Measurements from ENCODE around the gene IFI35.
"Not testable (repeated sequence)": the region's sequence is repeated elsewhere in the genome, so short reads cannot be mapped to it uniquely, and the experiment has no call there.

IFI35 gene

DNA sequence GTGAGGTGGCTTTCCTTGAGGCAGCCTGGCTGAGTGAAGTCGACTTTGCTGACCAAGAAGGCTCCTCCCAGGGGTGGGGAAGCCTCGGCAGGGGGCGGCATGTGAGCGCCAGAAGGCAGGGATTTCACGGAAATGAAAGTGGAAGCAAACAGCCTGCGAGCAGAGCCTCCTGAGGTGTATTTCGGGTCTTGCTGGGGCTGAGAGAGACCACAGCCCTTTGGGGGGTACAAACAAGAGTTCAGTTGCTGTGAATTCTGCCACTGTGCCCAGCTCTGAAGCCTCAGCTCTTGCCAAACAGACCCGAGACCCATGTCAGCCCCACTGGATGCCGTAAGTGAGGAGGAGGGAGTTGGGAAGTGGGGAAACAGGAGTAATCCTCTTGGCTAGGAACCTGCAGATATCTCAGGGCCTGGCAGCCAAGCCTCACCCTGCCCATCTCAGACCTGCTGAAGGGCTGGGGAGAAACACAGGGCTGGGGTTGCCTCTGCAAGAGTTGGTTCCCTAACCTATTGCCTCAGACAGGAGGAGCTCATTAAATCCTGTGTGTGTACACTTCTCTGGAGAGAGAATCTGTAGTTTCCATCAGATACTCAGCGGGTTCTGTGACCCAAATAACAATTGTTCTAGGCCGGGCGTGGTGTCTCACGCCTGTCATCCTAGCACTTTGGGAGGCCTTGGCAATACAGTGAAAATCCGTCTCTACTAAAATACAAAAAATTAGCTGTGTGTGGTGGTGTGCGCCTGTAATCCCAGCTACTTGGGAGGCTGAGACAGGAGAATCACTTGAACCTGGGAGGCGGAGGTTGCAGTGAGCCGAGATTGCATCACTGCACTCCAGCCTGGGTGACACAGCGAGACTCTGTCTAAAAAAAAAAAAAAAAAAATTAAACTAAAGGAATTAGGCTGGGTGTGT is at the start of gene IFI35:
Gene IFI35 (plus strand): TSS at position 146 of the 913 bp plus-strand sequence. CDS start 164 bp downstream, at position 310.
- TF ChIP-seq, protein P1, sequence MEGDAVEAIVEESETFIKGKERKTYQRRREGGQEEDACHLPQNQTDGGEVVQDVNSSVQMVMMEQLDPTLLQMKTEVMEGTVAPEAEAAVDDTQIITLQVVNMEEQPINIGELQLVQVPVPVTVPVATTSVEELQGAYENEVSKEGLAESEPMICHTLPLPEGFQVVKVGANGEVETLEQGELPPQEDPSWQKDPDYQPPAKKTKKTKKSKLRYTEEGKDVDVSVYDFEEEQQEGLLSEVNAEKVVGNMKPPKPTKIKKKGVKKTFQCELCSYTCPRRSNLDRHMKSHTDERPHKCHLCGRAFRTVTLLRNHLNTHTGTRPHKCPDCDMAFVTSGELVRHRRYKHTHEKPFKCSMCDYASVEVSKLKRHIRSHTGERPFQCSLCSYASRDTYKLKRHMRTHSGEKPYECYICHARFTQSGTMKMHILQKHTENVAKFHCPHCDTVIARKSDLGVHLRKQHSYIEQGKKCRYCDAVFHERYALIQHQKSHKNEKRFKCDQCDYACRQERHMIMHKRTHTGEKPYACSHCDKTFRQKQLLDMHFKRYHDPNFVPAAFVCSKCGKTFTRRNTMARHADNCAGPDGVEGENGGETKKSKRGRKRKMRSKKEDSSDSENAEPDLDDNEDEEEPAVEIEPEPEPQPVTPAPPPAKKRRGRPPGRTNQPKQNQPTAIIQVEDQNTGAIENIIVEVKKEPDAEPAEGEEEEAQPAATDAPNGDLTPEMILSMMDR (IDR thresholded peaks at IDR 0.05; ENCODE audit: low read depth, low read length, missing control alignments), result no peak
- H3K4me3 ChIP-seq (ENCODE audit: low read depth, low read length), result peak within 1 kb of the TSS; percentile 73
- in situ Hi-C loops (cut with HindIII; ENCODE audit: low sequenced_read_pairs), result no loop called here
- DNase-seq (ENCODE audit: low read depth), result peak; percentile 62

DNA sequence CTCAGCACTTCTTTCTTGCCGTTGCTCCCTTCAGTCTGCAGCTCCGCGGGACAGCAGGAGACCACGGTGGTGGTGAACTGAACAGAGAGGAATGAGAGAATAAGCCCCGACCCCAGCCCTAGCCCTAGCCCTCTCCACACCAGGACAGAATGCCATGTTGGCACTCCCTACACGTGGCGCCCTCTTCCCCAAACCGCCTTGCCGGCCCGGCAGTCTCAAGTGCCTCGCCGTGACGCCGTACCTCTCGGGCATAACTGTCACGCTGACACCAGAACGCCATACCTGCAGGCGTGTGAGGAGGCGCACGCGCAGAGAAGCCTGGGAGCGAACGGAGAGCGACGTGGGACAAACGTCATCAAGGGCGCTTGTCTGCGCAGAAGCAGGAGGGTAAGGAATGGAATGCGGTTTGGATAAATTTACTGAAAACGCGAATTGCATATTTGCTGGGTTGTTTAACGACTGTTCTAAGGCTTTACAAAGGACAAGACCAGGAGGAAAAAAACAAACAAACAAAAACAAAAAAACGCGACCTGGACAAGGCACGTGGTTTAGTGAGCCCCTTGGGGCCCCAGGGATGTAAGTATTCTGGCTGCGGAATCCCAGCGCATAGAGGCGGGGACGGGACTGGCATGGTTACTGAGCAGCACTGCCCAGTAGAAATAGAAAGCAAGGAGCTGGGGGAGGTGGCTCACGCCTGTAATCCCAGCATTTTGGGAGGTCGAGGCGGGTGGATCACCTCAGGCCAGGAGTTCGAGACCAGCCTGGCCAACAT is 42.2 kb upstream of the IFI35 start, which contains the start of gene AARSD1:
Gene AARSD1 (minus strand): TSS at position 294 of the 772 bp plus-strand sequence. CDS start 14 bp downstream, at position 280.
- DNase-seq (ENCODE audit: low read depth), result peak; percentile 90
- H3K4me3 ChIP-seq (ENCODE audit: low read depth, low read length), result peak within 1 kb of the TSS; percentile 77
- in situ Hi-C loops (cut with HindIII; ENCODE audit: low sequenced_read_pairs), result no loop called here
- TF ChIP-seq, protein P1 (IDR thresholded peaks at IDR 0.05; ENCODE audit: low read depth, low read length, missing control alignments), result no peak

GRCh38 chr17:42967925-42968324 is 38.7 kb upstream of the IFI35 start:
- TF ChIP-seq, protein P1 (IDR thresholded peaks at IDR 0.05; ENCODE audit: low read depth, low read length, missing control alignments), result no peak
- no peak overlapping the region for H3K4me3 ChIP-seq (ENCODE audit: low read depth, low read length)
- DNase-seq (ENCODE audit: low read depth), result no peak
- in situ Hi-C loops (cut with HindIII; ENCODE audit: low sequenced_read_pairs), result no loop called here

GRCh38 chr17:42969001-42969581 is 37.5 kb upstream of the IFI35 start:
- TF ChIP-seq, protein P1 (IDR thresholded peaks at IDR 0.05; ENCODE audit: low read depth, low read length, missing control alignments), result no peak
- in situ Hi-C loops (cut with HindIII; ENCODE audit: low sequenced_read_pairs), result no loop called here
- no peak for DNase-seq (ENCODE audit: low read depth)
- no peak overlapping the region for H3K4me3 ChIP-seq (ENCODE audit: low read depth, low read length)

GRCh38 chr17:42971589-42971988 is 35.0 kb upstream of the IFI35 start:
- TF ChIP-seq, protein P1 (IDR thresholded peaks at IDR 0.05; ENCODE audit: low read depth, low read length, missing control alignments), result no peak
- in situ Hi-C loops (cut with HindIII; ENCODE audit: low sequenced_read_pairs), result no loop called here
- DNase-seq (ENCODE audit: low read depth), result no peak
- H3K4me3 ChIP-seq (ENCODE audit: low read depth, low read length), result no peak overlapping the region

- H3K4me3 ChIP-seq (ENCODE audit: low read depth, low read length); in situ Hi-C loops (cut with HindIII; ENCODE audit: low sequenced_read_pairs); DNase-seq (ENCODE audit: low read depth): not testable (repeated sequence)
These were observed 33.3 kb upstream of the IFI35 start for GRCh38 chr17:42973323-42973722.

All from astrocyte of the cerebellum (primary cell).